ENCODE measurements around the gene IL25.

The IL25 gene

DNA sequence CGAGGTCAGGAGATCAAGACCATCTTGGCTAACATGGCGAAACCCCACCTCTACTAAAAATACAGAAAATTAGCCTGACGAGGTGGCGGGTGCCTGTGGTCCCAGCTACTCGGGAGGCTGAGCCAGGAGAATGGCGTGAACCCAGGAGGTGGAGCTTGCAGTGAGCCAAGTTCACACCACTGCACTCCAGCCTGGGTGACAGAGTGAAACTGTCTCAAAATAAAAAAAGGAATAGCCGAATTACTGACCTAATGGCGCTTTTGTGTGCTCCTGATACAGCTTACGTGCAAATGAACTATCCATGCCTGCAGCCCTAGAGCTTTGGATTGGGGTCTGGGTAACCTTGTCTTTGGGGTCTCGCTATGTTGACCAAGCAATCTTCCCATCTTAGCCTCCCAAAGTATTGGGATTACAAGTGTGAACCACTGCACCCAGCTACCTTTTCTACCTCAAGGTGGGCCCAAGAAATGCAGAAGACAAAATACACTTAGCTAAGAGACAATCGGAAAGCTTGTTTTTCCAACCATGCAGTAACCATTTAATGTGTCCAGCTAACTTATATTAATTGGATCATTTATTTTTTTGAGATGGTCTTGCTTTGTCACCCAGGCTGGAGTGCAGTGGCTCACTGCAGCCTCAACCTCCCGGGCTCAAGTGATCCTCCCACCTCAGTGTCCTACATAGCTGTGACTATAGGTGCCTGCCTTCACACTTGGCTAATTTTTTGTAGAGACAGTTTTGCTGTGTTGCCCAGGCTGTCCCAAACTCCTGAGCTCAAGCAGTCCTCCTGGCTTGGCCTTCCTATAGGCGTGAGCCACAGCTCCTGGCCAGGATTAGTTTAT, 45.9 kb upstream of the IL25 start:
- H3K27ac ChIP-seq = no peak overlapping the region
- H3K36me3 ChIP-seq (ENCODE audit: insufficient read depth) = no peaks in the 10 kb centered on the region
- H3K4me2 ChIP-seq = no peak overlapping the region; the same call in 1 of the 2 replicates
- H2AFZ ChIP-seq (ENCODE audit: low read depth) = no peak overlapping the region
- peaks cover 40% of the 10 kb centered on the region for H3K4me1 ChIP-seq (ENCODE audit: low read depth, poor library complexity, severe bottlenecking)
- no peak overlapping the region for H3K4me3 ChIP-seq (IDR thresholded peaks at IDR 0.05; ENCODE audit: insufficient read depth, low read depth, low read length)
- no peaks in the 10 kb centered on the region for H4K20me1 ChIP-seq (ENCODE audit: insufficient read depth)
- peaks cover 25% of the 10 kb centered on the region for H3K79me2 ChIP-seq (ENCODE audit: insufficient read depth, low read depth)
- no peaks in the 10 kb centered on the region for H3K27me3 ChIP-seq (ENCODE audit: insufficient read depth, low read depth)
- TF ChIP-seq, protein P1, sequence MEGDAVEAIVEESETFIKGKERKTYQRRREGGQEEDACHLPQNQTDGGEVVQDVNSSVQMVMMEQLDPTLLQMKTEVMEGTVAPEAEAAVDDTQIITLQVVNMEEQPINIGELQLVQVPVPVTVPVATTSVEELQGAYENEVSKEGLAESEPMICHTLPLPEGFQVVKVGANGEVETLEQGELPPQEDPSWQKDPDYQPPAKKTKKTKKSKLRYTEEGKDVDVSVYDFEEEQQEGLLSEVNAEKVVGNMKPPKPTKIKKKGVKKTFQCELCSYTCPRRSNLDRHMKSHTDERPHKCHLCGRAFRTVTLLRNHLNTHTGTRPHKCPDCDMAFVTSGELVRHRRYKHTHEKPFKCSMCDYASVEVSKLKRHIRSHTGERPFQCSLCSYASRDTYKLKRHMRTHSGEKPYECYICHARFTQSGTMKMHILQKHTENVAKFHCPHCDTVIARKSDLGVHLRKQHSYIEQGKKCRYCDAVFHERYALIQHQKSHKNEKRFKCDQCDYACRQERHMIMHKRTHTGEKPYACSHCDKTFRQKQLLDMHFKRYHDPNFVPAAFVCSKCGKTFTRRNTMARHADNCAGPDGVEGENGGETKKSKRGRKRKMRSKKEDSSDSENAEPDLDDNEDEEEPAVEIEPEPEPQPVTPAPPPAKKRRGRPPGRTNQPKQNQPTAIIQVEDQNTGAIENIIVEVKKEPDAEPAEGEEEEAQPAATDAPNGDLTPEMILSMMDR (conservative IDR thresholded peaks at IDR 0.05; ENCODE audit: low read depth, low read length) = no peak
- no peak overlapping the region for H3K9ac ChIP-seq

DNA sequence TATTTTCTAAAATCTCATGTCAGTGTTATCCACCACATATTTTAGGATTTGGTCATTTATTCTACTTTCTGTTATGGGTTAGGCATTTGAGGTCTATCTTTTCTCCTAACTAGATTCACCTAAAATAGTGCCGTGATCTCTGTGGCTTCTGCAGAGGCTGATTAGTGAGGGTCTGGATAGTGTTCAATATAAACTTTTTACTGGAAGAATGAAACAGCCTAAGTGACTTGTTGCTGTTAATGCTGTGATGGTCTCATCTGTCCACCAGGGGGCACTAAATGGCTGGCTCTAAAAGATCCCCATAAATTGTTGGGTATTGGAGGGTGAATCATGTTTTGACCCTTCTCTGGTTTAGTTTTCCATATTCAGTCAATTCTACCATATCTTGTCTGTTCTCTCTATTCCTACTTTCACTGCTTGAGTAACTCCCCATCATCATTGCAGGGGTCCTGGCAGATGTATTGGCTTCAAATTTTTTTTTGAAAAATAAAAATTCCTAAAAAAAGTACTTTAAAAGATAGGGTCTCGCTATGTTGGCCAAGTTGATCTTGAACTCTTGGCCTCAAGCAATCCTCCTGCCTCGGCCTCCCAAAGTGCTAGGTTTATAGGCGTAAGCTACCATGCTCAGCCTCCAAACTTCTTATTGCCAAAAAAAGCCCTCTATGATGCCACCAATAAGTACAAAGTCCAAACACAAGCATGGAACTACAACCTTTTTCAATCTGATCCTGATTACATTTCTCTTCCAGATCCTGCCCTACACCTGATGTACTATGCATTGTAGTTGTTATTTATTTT, 44.5 kb upstream of the IL25 start:
- Histone ChIP-seq H3K27ac (no peak overlapping the region), H3K36me3 (ENCODE audit: insufficient read depth) (no peaks in the 10 kb centered on the region), H2AFZ (ENCODE audit: low read depth) (no peak overlapping the region), H4K20me1 (ENCODE audit: insufficient read depth) (no peaks in the 10 kb centered on the region), H3K4me1 (ENCODE audit: low read depth, poor library complexity, severe bottlenecking) (peaks cover 37% of the 10 kb centered on the region), H3K27me3 (ENCODE audit: insufficient read depth, low read depth) (no peaks in the 10 kb centered on the region), H3K79me2 (ENCODE audit: insufficient read depth, low read depth) (peaks cover 11% of the 10 kb centered on the region), H3K9ac (no peak overlapping the region), H3K4me3 (IDR thresholded peaks at IDR 0.05; ENCODE audit: insufficient read depth, low read depth, low read length) (no peak overlapping the region), H3K4me2 (no peak overlapping the region; the same call in 1 of the 2 replicates)
- TF ChIP-seq, protein P1 (conservative IDR thresholded peaks at IDR 0.05; ENCODE audit: low read depth, low read length) = peak; percentile 80

DNA sequence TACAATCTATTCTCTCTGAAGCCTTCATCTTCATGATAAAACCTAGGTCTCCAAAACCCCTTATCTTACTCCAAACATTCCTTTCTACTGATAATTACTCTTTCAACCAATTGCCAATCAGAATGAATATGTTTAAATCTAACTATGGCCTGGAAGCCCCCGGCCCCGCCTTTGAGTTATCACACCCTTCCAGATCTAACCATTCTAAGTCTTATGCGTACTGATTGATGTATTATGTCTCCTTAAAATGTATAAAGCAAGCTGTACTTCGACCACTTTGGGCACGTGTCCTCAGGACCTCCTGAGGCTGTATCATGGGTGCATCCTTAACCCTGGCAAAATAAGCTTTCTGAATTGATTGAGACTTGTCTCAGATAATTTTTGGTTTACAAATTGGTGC, 37.0 kb upstream of the IL25 start:
- no peak overlapping the region for H3K4me2 ChIP-seq
- no peaks in the 10 kb centered on the region for H4K20me1 ChIP-seq (ENCODE audit: insufficient read depth)
- TF ChIP-seq, protein P1 (conservative IDR thresholded peaks at IDR 0.05; ENCODE audit: low read depth, low read length) = no peak
- no peak overlapping the region for H3K4me3 ChIP-seq (IDR thresholded peaks at IDR 0.05; ENCODE audit: insufficient read depth, low read depth, low read length)
- no peaks in the 10 kb centered on the region for H3K79me2 ChIP-seq (ENCODE audit: insufficient read depth, low read depth)
- H2AFZ ChIP-seq (ENCODE audit: low read depth) = no peak overlapping the region
- no peak overlapping the region for H3K9ac ChIP-seq
- H3K36me3 ChIP-seq (ENCODE audit: insufficient read depth) = no peaks in the 10 kb centered on the region
- no peaks in the 10 kb centered on the region for H3K4me1 ChIP-seq (ENCODE audit: low read depth, poor library complexity, severe bottlenecking)
- H3K27ac ChIP-seq = no peak overlapping the region
- H3K27me3 ChIP-seq (ENCODE audit: insufficient read depth, low read depth) = no peaks in the 10 kb centered on the region

DNA sequence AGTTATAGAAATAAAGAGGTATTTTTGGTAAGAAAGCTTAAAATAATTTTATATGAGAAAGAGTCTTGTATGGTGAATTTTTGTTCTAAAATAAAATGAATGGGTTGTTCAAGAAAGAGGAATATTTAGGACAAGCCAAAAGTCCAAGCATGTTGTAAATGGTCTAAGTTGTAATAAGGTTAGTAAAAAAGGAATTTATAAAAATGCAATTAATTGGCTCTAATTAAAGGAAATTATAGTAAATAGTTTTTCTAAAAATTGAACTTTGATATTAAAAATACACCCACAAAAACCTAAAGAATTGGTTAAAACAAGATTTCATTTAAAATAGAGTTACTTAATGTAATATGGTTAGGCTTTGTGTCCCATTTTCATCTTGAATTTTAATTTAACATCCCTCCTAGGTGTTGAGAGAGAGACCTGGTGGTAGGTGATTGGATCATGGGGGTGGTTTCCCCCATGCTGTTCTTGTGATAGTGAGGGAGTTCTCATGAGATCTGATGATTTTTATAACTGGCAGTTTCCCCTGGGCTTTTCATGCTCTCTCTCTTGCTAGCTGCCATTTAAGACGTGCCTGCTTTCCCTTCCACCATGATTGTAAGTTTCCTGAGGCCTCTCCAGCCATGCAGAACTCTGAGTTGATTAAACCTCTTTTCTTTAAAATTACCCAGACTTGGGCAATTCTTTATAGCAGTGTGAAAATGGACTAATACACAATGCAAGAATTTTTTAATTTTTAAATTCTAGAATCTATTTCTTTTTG, 32.9 kb upstream of the IL25 start:
- H3K27me3 ChIP-seq (ENCODE audit: insufficient read depth, low read depth) = no peaks in the 10 kb centered on the region
- H3K4me1 ChIP-seq (ENCODE audit: low read depth, poor library complexity, severe bottlenecking) = no peaks in the 10 kb centered on the region
- H3K36me3 ChIP-seq (ENCODE audit: insufficient read depth) = no peaks in the 10 kb centered on the region
- TF ChIP-seq, protein P1 (conservative IDR thresholded peaks at IDR 0.05; ENCODE audit: low read depth, low read length) = no peak
- no peaks in the 10 kb centered on the region for H4K20me1 ChIP-seq (ENCODE audit: insufficient read depth)
- no peak overlapping the region for H2AFZ ChIP-seq (ENCODE audit: low read depth)
- no peak overlapping the region for H3K9ac ChIP-seq
- H3K27ac ChIP-seq = no peak overlapping the region
- H3K4me3 ChIP-seq (IDR thresholded peaks at IDR 0.05; ENCODE audit: insufficient read depth, low read depth, low read length) = no peak overlapping the region
- no peak overlapping the region for H3K4me2 ChIP-seq
- H3K79me2 ChIP-seq (ENCODE audit: insufficient read depth, low read depth) = no peaks in the 10 kb centered on the region
